Mucosa of descending colon (tissue), 3 donors: ENCODE results near the gene KIAA0232. TPM values are rescaled to one million over a fixed set of nuclear protein-coding genes. Genes with fewer than 3 reads are reported as not detected.
A peak's percentile ranks its signal among the peaks of the same experiment; 100 is the strongest.
"Not testable (repeated sequence)": the region's sequence is repeated elsewhere in the genome, so short reads cannot be mapped to it uniquely, and the experiment has no call there.

Experiments used
- ATAC-seq: fragments of 200-7000 bp; cut with Tn5 transposase; one replicate; pipeline ENCODE4 v1.9.1; 2020; ENCODE audit warnings: mild to moderate bottlenecking, moderate library complexity
- DNase-seq, 3 donors: peaks; one replicate each; pipeline ENCODE4 v3.0.0-alpha.2; 2020
- H3K36me3 ChIP-seq: fragments of 200-600 bp; one replicate; pipeline ENCODE4 v1.8.0; 2021; ENCODE audit warnings: low read depth, mild to moderate bottlenecking
- H3K4me1 ChIP-seq: fragments of 200-600 bp; one replicate; pipeline ENCODE4 v1.8.0; 2021; ENCODE audit warnings: low read depth, mild to moderate bottlenecking
- H3K4me3 ChIP-seq: fragments of 200-600 bp; one replicate; pipeline ENCODE4 v1.8.0; 2021; ENCODE audit warnings: mild to moderate bottlenecking
- H3K9me3 ChIP-seq: fragments of 200-600 bp; one replicate; pipeline ENCODE4 v1.8.0; 2021; ENCODE audit warnings: mild to moderate bottlenecking
- intact Hi-C, 2 donors: fragments of 100-400 bp; cut with DNase I in 1 of 2; cut with micrococcal nuclease in 1 of 2; formaldehyde crosslinking; loops; one replicate each; pipeline versions ENCODE4 v1.11.0 to v1.11.1; 2022; cut with DNase I, micrococcal nuclease
- total RNA-seq, 3 donors: library from RNA; stranded (reverse); fragmentation: NEBNext Ultra II Directional in 2 of 3; extraction: Animal tissue kit (Norgen Biotek cat#: 25700) in 2 of 3; gene quantifications; one replicate each; pipeline versions ENCODE4 v1.2.1 to v1.2.4, GENCODE V29; 2021 to 2023
- TF ChIP-seq, protein P1 (sequence below): fragments of 200-600 bp; IDR thresholded peaks from one replicate; pipeline ENCODE4 v1.8.0; 2022; ENCODE audit warnings: antibody characterized with exemption, mild to moderate bottlenecking
- donor health status: DM: no; HTN: no; CAD: no; lungs with moderate emphysema.
- donor health status: DM: no; HTN: no; CAD: no.
- donor health status: DM: no; HTN: yes; CAD: no.

KIAA0232 gene
- total RNA-seq, 3 donors from 2014 or later, result 31.5 to 47.4 (median 46.6) TPM

DNA sequence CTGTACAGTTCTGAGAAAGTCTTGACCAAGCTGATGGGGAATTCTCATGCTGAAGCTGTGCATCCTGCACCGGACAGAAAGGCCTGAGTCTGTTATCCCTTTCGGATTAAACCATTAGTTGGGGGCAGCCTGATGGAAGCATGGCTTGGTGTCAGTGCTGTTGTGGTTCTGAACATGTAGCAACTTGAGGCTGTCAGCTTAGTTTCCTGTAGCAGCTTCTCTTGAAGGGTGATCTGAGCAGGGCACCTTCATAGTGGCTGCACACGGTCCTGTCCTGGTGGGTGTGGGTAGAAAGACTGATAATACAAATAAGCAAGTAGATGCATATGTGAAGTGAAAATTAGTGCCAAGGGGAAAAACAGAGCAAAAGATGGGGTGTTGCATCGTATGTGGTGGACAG, 11.7 kb downstream of the KIAA0232 start:
- Histone ChIP-seq H3K4me1 (peaks cover 32% of the 10 kb centered on the region), H3K9me3 (no peaks in the 10 kb centered on the region), H3K36me3 (no peaks in the 10 kb centered on the region), H3K4me3 (no peak overlapping the region)
- DNase-seq, result no peak
- TF ChIP-seq, protein P1, sequence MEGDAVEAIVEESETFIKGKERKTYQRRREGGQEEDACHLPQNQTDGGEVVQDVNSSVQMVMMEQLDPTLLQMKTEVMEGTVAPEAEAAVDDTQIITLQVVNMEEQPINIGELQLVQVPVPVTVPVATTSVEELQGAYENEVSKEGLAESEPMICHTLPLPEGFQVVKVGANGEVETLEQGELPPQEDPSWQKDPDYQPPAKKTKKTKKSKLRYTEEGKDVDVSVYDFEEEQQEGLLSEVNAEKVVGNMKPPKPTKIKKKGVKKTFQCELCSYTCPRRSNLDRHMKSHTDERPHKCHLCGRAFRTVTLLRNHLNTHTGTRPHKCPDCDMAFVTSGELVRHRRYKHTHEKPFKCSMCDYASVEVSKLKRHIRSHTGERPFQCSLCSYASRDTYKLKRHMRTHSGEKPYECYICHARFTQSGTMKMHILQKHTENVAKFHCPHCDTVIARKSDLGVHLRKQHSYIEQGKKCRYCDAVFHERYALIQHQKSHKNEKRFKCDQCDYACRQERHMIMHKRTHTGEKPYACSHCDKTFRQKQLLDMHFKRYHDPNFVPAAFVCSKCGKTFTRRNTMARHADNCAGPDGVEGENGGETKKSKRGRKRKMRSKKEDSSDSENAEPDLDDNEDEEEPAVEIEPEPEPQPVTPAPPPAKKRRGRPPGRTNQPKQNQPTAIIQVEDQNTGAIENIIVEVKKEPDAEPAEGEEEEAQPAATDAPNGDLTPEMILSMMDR, result no peak
- ATAC-seq, result no peak
- intact Hi-C loops, result no loop called here

DNA sequence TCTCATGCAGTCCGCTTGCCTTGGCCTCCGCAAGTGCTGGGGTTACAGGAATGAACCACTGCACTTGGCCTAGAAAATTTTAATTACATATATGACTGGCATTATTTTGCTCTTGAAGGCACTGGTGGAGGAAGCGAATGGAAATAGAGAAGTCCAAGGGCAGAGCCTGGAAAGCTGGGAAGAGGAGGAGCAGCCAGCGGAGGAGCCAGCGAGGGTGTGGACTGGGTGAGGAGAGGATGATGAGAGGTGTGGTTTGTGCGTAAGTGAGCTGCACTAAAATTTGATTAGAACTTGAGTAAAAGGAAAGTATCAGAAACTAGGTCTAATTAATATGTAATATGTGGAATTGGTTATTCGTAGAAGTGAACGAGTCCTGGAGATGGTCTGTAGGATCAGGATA, 13.3 kb downstream of the KIAA0232 start:
- TF ChIP-seq, protein P1, result no peak
- Histone ChIP-seq H3K4me3 (no peak overlapping the region), H3K4me1 (peaks cover 32% of the 10 kb centered on the region), H3K9me3 (no peaks in the 10 kb centered on the region), H3K36me3 (no peaks in the 10 kb centered on the region)
- ATAC-seq, result peak; percentile 89
- DNase-seq, result peak; percentile 54 to 75 (median 67)
- intact Hi-C loops, result no loop called here

DNA sequence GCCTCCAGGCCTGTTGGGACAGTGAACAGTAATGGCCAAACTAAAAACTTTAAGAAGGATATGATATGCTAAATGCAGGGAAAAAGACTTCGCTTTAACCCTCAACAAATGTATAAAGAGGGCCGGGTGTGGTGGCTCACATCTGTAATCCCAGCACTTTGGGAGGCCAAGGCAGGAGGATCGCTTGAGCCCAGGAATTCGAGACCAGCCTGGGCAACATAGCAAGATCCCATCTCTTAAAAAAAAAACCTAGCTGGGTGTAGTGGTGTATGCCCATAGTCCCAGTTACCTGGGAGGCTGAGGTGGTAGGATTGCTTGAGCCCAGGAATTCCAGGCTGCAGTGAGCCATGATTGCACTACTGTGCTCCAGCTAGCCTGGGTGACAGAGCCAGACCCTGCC, 14.8 kb downstream of the KIAA0232 start:
- ATAC-seq, H3K9me3 ChIP-seq, H3K4me3 ChIP-seq, DNase-seq, intact Hi-C loops, H3K36me3 ChIP-seq: not testable (repeated sequence)
- peaks cover 22% of the 10 kb centered on the region for H3K4me1 ChIP-seq

DNA sequence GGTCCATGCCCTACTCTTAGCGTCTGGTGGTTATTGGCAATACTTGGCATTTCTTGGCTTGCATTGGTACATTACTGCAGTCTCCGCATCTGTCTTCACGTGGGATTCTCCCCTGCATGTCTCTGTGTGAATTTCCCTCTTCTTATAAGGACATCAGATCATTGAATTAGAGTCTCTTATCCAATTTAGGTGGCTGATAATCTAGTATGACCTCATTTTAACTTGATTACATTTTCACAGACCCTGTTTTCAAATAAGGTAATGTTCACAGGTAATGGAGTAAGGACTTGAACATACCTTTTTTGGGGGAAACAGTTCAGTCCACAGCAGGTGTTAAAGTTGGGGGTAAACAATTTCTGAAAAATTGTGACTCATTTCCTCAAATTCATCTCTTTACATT, 16.6 kb downstream of the KIAA0232 start:
- Histone ChIP-seq H3K36me3 (no peaks in the 10 kb centered on the region), H3K4me1 (peaks cover 21% of the 10 kb centered on the region), H3K4me3 (no peak overlapping the region), H3K9me3 (no peaks in the 10 kb centered on the region)
- no peak for ATAC-seq
- TF ChIP-seq, protein P1, result no peak
- DNase-seq, result no peak
- intact Hi-C loops, result no loop called here

DNA sequence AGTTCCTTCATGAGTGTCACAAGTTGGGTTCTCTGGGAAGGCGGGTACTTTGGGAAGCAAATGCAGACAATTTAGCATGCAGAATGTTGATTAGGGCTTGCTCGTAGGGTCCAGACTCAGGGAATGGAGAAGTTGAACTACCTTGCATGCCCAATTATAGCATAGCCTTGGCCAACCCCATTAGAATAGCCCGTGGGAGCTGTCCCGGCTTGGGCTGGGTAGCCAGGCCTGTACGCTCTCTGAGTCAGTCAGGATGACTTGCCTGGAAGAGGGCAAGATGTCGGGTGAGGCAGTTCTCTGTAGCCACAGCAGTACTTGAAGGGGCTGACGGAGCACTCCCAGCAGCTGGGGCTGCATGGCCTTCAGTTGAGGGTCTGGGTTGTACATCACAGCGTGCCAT, 19.5 kb downstream of the KIAA0232 start:
- H3K36me3 ChIP-seq, result no peaks in the 10 kb centered on the region
- H3K4me3 ChIP-seq, result no peak overlapping the region
- intact Hi-C loops, result no loop called here
- DNase-seq (no peak), ATAC-seq (peak; percentile 24)
- TF ChIP-seq, protein P1, result no peak
- no peaks in the 10 kb centered on the region for H3K9me3 ChIP-seq
- peaks cover 18% of the 10 kb centered on the region for H3K4me1 ChIP-seq

DNA sequence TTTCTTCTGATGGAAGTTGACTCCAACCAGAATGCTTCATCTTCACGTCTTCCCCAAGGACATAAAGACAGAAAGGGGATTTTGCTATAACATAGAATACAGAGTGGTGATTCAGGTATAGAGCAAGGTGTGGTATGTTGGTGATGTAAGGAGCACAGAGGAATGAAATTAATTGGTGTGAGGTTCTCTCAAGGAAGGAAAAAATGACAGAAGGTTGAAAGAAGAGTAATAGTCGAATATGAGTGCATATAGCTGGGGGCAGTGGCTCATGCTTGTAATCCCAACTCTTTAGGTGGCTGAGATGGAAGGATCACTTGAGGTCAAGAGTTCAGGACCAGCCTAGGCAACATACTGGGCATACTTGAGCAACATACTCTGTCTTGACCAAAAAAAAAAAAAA, 20.1 kb downstream of the KIAA0232 start:
- TF ChIP-seq, protein P1, result no peak
- H3K4me1 ChIP-seq, result peaks cover 18% of the 10 kb centered on the region
- ATAC-seq (no peak), DNase-seq (no peak)
- intact Hi-C loops, result no loop called here
- H3K36me3 ChIP-seq, result no peaks in the 10 kb centered on the region
- H3K9me3 ChIP-seq, result no peaks in the 10 kb centered on the region
- H3K4me3 ChIP-seq, result no peak overlapping the region
